Naive thymus-derived CD8-positive, alpha-beta T cell (primary cell): ENCODE data around the gene NF1. TPM values are rescaled to one million over a fixed set of nuclear protein-coding genes. Genes with fewer than 3 reads are reported as not detected.

Experiments used
- ATAC-seq, 2 donors: fragments of 150-1000 bp; cut with Tn5 transposase in 1 of 2; sonication (Bioruptor Pico), chemical (Tn5 transposase) in 1 of 2; 1 replicate in 1 of 2; 2 replicates in 1 of 2; pipeline ENCODE4 v1.10.0; 2021; ENCODE audit warnings: mild to moderate bottlenecking in 2 of 2, moderate library complexity in 2 of 2
- POLR2A ChIA-PET: fragments of 350-600 bp; sonication (Branson Sonifier 250); formaldehyde crosslinking; loops from one replicate; lab custom pipeline; 2021; ENCODE audit warnings: antibody characterized with exemption; lab: Charles Lee
- DNase-seq, 10 donors: peaks; one replicate each; pipeline versions ENCODE4 v3.0.0 to v3.0.0-alpha.2; 2020 to 2022
- H3K27ac Mint-ChIP-seq, 10 donors: one replicate each; pipeline ENCODE4 v1.8.0; 2020 to 2022; ENCODE audit warnings: mild to moderate bottlenecking in 10 of 10, mixed read lengths in 10 of 10, moderate library complexity in 4 of 10, inconsistent platforms in 1 of 10
- H3K27me3 Mint-ChIP-seq, 5 donors: one replicate each; pipeline ENCODE4 v1.8.0; 2021 to 2022; ENCODE audit warnings: mixed read lengths in 5 of 5
- H3K36me3 Mint-ChIP-seq, 3 donors: one replicate each; pipeline ENCODE4 v1.8.0; 2020 to 2022; ENCODE audit warnings: mixed read lengths in 3 of 3, mild to moderate bottlenecking in 2 of 3, inconsistent platforms in 1 of 3
- H3K4me1 Mint-ChIP-seq, 4 donors: one replicate each; pipeline ENCODE4 v1.8.0; 2021 to 2022; ENCODE audit warnings: mixed read lengths in 4 of 4
- H3K4me3 Mint-ChIP-seq, 10 donors: one replicate each; pipeline ENCODE4 v1.8.0; 2020 to 2022; ENCODE audit warnings: mild to moderate bottlenecking in 10 of 10, mixed read lengths in 10 of 10, moderate library complexity in 6 of 10, inconsistent platforms in 1 of 10
- H3K9me3 Mint-ChIP-seq, 9 donors: one replicate each; pipeline ENCODE4 v1.8.0; 2020 to 2022; ENCODE audit warnings: mixed read lengths in 9 of 9, mild to moderate bottlenecking in 3 of 9, inconsistent platforms in 1 of 9, moderate library complexity in 1 of 9
- microRNA-seq: library from miRNA; unstranded; fragments of <30 nt; microRNA quantifications from one replicate; pipeline ENCODE4 v1.2.0, GENCODE V29; 2022; ENCODE audit warnings: borderline microRNAs expressed
- polyA plus RNA-seq, 3 donors: library from polyadenylated mRNA; unstranded; fragments of 300-500 nt; fragmentation: Illumina TruSeq; gene quantifications; one replicate each; pipeline ENCODE4 v1.2.3, GENCODE V29; 2021
- total RNA-seq, 8 experiments: library from RNA in 2 of 8; stranded (reverse) in 2 of 8; gene quantifications; one replicate each; pipeline ENCODE4 v1.2.3 and lab custom pipeline; 2021 to 2026

NF1 gene
- total and polyA plus RNA-seq, 5 experiments from 2014 or later: 7.5 to 47.3 (median 14.3) TPM

DNA sequence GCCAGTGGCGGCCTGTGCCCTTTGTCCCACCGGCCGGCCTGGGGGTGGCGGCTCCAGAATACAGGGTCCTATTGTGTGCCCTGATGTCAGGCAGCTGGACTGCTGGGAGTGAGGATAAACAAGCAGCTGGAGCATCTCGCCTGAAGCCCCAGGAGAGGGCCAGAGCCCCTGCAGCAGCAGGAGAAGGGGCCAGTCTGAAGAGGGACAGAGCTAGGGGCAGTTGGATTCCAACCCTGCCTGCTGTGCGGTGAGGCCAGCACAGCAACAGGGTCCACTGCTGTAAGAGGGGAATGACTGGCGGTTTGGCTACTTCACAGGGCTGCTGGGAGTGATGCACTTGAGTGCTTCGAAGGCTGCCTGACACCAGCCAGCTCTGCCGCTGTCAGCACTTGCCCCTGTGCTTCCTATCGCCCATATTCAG, 321.7 kb downstream of the NF1 start:
- H3K27me3 Mint-ChIP-seq: no peaks in the 10 kb centered on the region
- H3K4me1 Mint-ChIP-seq: peaks cover 0 to 3% (median 0%) of the 10 kb centered on the region in 4 donors
- H3K9me3 Mint-ChIP-seq: no peaks in the 10 kb centered on the region
- POLR2A ChIA-PET: no interaction called here
- no peak for DNase-seq
- no peak overlapping the region for H3K4me3 Mint-ChIP-seq
- no peak overlapping the region for H3K27ac Mint-ChIP-seq
- no peaks in the 10 kb centered on the region for H3K36me3 Mint-ChIP-seq
- no peak for ATAC-seq

DNA sequence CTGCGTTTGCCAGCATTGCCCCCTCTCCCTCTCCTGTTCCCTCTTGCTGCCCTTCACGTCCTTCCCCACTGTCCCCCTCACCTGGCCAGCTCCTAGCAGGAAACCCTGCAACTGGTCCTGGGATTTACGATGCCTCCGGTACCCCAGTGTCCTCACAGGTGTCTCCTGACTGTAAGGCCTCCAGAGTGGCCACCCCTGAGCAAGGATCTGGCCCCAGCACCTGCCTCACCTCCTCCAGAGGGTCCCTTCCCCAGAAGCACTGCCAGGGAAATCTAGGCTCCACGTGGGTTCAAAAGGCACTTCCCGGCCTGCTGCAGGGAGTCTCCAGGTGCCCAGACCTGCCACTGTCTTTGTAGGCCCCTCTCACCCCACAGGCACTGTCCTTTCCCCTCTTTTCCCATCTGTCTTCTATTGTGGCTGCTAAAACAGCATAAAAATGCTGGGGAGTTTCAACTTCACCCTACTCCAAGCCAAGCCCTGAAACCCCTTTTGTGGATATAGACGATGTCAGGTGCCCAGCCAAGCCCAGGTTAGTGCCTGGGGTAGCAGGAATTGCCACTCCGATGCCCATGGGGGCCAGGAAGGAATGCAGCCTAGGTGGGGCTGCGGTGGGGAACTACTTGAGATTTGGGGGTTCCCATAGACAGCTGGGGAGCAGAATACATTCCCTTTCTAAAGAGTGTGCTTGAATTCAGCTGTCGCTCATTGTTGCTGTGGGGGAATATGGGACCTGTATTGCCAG, 322.4 kb downstream of the NF1 start:
- DNase-seq (no peak), ATAC-seq (no peak)
- H3K4me3 Mint-ChIP-seq: no peak overlapping the region
- peaks cover 0 to 4% (median 2%) of the 10 kb centered on the region in 9 donors for H3K9me3 Mint-ChIP-seq
- POLR2A ChIA-PET: no interaction called here
- H3K4me1 Mint-ChIP-seq: peaks cover 0 to 3% (median 0%) of the 10 kb centered on the region in 4 donors
- no peaks in the 10 kb centered on the region for H3K27me3 Mint-ChIP-seq
- H3K27ac Mint-ChIP-seq: no peak overlapping the region
- peaks cover 0 to 1% (median 1%) of the 10 kb centered on the region in 3 donors for H3K36me3 Mint-ChIP-seq

DNA sequence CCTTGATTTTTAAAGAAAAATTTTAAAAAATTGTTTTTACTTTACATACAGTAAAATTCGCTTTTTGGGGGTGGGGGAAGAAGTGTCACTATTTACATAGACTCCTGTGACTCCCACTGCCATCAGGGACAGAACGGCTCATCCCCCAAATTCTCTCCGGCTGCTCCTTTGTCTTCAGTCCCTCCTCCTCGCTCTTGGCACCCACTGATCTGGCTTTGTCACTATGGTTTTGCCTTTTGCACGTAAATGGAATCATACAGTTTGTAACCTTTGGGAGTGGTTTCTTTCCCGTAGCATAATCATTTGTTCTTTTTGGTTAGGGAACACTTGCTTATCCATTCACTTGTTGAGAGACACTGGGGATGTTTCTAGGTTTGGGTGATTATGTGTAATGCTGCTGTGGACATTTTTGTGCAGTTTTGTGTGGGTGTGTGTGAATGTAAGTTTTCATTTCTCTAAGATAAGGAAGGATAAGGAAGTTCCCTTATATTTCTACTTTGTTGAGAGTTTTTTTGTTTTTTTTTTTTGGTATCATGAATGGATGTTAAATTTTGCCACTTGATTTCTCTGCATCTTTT, 324.1 kb downstream of the NF1 start:
- H3K27ac Mint-ChIP-seq: no peak overlapping the region
- DNase-seq: no peak
- no peak overlapping the region for H3K4me3 Mint-ChIP-seq
- H3K9me3 Mint-ChIP-seq: peaks cover 0 to 19% (median 8%) of the 10 kb centered on the region in 9 donors
- H3K4me1 Mint-ChIP-seq: peaks cover 0 to 3% (median 0%) of the 10 kb centered on the region in 4 donors
- no peak for ATAC-seq
- peaks cover 0 to 5% (median 0%) of the 10 kb centered on the region in 5 donors for H3K27me3 Mint-ChIP-seq
- POLR2A ChIA-PET: no interaction called here
- H3K36me3 Mint-ChIP-seq: peaks cover 3 to 11% (median 4%) of the 10 kb centered on the region in 3 donors

DNA sequence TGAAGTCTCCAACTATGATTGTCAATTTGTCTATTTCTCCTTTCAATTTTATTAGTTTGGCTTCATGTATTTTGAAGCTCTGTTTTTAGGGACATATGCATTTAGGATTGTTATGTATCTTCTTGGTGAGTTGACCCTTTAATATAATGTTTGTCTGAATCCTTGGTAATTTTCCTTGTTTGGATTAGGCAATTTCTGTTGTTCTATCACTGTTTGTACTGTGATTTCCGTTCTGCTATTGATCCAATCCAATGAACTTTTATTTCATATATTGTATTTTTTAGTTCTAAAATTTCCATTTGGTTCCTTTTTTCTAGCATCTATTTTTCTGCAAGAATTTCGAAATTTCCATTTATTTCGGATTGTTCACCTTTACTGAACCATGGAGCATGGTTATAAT, 327.7 kb downstream of the NF1 start:
- H3K4me1 Mint-ChIP-seq: no peaks in the 10 kb centered on the region
- no peak for ATAC-seq
- POLR2A ChIA-PET: no interaction called here
- no peak overlapping the region for H3K27ac Mint-ChIP-seq
- peaks cover 0 to 11% (median 0%) of the 10 kb centered on the region in 5 donors for H3K27me3 Mint-ChIP-seq
- H3K36me3 Mint-ChIP-seq: peaks cover 3 to 11% (median 4%) of the 10 kb centered on the region in 3 donors
- no peak for DNase-seq
- H3K9me3 Mint-ChIP-seq: peaks cover 0 to 22% (median 9%) of the 10 kb centered on the region in 9 donors
- H3K4me3 Mint-ChIP-seq: no peak overlapping the region

DNA sequence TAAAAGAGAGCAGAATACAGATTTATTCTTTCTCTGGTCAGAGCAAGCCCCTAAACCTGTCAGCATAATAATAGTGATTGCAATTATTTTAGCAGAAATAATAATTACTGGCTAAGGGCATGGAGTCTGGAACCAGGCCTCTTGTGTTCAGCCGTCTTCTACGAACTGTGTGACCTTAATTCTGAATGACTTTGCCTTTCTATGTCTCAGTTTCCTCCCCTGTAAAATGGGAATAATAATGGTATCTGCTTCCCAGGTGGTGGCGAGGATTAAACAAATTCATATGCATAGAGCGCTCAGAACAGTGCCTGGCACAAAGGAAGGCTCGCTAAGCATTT, 330.1 kb downstream of the NF1 start:
- DNase-seq: no peak
- H3K4me1 Mint-ChIP-seq: peaks cover 0 to 2% (median 0%) of the 10 kb centered on the region in 4 donors
- no peak for ATAC-seq
- peaks cover 0 to 22% (median 9%) of the 10 kb centered on the region in 9 donors for H3K9me3 Mint-ChIP-seq
- POLR2A ChIA-PET: no interaction called here
- no peak overlapping the region for H3K4me3 Mint-ChIP-seq
- H3K36me3 Mint-ChIP-seq: peaks cover 3 to 11% (median 6%) of the 10 kb centered on the region in 3 donors
- no peak overlapping the region for H3K27ac Mint-ChIP-seq
- peaks cover 4 to 13% (median 7%) of the 10 kb centered on the region in 5 donors for H3K27me3 Mint-ChIP-seq

DNA sequence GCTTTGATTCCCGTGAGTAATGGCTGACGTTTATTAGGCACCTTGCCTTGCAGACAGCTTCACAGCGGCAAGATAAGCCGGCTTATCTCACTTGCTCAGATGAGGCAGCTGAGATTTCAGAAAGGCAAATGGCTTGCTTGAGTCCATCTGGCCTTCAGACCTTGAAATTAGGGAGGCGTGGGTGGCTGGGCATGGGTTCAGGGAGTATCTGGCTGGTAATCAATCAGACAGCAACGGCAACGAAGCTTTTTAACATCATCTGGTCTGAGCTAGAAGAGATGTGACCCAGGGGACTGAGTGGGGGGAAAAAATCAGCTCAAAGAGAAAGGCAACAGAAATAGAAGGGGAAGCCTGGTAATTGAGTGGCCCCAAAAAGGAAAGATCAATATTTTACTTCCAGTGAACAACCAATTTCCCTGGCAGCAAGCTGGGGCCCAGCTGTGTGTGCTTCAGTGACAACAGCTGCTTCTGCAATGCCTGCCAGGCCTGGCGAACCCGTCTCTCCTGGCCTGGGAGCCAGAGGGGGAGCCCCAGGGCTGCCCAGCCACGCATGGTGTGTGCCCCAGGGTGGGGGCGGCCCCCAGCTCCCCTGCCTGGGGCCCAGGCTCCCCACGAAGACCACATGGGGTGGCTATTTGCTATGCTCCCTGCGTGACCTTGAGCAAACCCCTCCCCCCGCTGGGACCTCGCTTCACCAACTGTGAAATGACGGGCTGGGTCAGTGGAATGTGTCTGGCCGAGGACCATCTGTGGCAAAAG, 330.7 kb downstream of the NF1 start:
- peaks cover 0 to 22% (median 9%) of the 10 kb centered on the region in 9 donors for H3K9me3 Mint-ChIP-seq
- peaks cover 0 to 3% (median 0%) of the 10 kb centered on the region in 4 donors for H3K4me1 Mint-ChIP-seq
- no peak for ATAC-seq
- no peak overlapping the region for H3K27ac Mint-ChIP-seq
- no peak for DNase-seq
- peaks cover 6 to 18% (median 9%) of the 10 kb centered on the region in 5 donors for H3K27me3 Mint-ChIP-seq
- no peak overlapping the region for H3K4me3 Mint-ChIP-seq
- POLR2A ChIA-PET: no interaction called here
- peaks cover 4 to 11% (median 8%) of the 10 kb centered on the region in 3 donors for H3K36me3 Mint-ChIP-seq

Small RNAs within 50 kb of the gene (microRNA-seq; reads per million reads assigned to microRNA genes)
- not detected for gene MIR4733

Other genes with a start within 250 kb of the NF1 start
- 10 to 100 TPM; 16.4 to 18.9 TPM for gene TEFM, start 188.7 kb upstream of the NF1 start, total RNA-seq
- gene TEFM, start 188.7 kb upstream of the NF1 start, polyA plus RNA-seq: 10 to 100 TPM; 12.3 to 16.9 (median 13.2) TPM
- 1 to 10 TPM; 3.0 to 3.6 TPM for gene ADAP2, start 173.0 kb upstream of the NF1 start, total RNA-seq
- 1 to 10 TPM in 1 of 3 donors, under 1 TPM in 1, not detected in 1; 0.11 to 1.1 TPM for gene ADAP2, start 173.0 kb upstream of the NF1 start, polyA plus RNA-seq
- 1 to 10 TPM; 3.1 to 4.6 TPM for gene RNF135, start 123.9 kb upstream of the NF1 start, total RNA-seq
- gene RNF135, start 123.9 kb upstream of the NF1 start, polyA plus RNA-seq: 1 to 10 TPM; 2.9 to 5.4 (median 3.3) TPM
- 1 to 10 TPM in 1 of 2 experiments, under 1 TPM in 1; 0.70 to 1.3 TPM for gene OMG, start 202.3 kb downstream of the NF1 start, total RNA-seq
- gene OMG, start 202.3 kb downstream of the NF1 start, polyA plus RNA-seq: not detected
- gene EVI2B, start 219.1 kb downstream of the NF1 start, total RNA-seq: 100 to 1,000 TPM; 146 to 159 TPM
- 10 to 100 TPM; 69.5 to 82.1 (median 79.7) TPM for gene EVI2B, start 219.1 kb downstream of the NF1 start, polyA plus RNA-seq
- 100 to 1,000 TPM; 113 to 119 TPM for gene EVI2A, start 226.6 kb downstream of the NF1 start, total RNA-seq
- 10 to 100 TPM; 44.3 to 57.0 (median 53.3) TPM for gene EVI2A, start 226.6 kb downstream of the NF1 start, polyA plus RNA-seq